ENCODE results near the gene SMKR1. TPM values are rescaled to one million over a fixed set of nuclear protein-coding genes. Genes with fewer than 3 reads are reported as not detected.

Gene SMKR1
- polyA plus RNA-seq, 3 donors = not detected

- no peak overlapping the region for H3K27ac ChIP-seq (ENCODE audit: low read depth in 1 of 2, low read length in 2 of 2)
- no peaks in the 10 kb centered on the region for H3K79me2 ChIP-seq (ENCODE audit: insufficient read depth, low read length)
- H3K27ac Mint-ChIP-seq = peak overlapping the region in 1 of 7 donors; percentile 47
- peaks cover 11 to 15% of the 10 kb centered on the region in 2 donors for H3K4me1 ChIP-seq (ENCODE audit: control insufficient read depth in 1 of 2, insufficient read depth in 2 of 2, low read length in 2 of 2)
- no peaks in the 10 kb centered on the region for H3K36me3 ChIP-seq (replicated peaks in 1 of 2; ENCODE audit: control insufficient read depth in 1 of 2, insufficient read depth in 2 of 2, low read length in 2 of 2)
- H3K27me3 ChIP-seq (ENCODE audit: control insufficient read depth in 2 of 2, insufficient read depth in 2 of 2, low read length in 2 of 2) = peaks cover 2 to 21% of the 10 kb centered on the region in 2 donors
- H3K9me3 Mint-ChIP-seq = peaks cover 0 to 5% (median 0%) of the 10 kb centered on the region in 7 donors
- no peaks in the 10 kb centered on the region for H3K9me3 ChIP-seq (replicated peaks in 1 of 2; ENCODE audit: control insufficient read depth in 1 of 2, insufficient read depth in 1 of 2, low read length in 2 of 2)
- no peak for TF ChIP-seq CTCF (IDR thresholded peaks at IDR 0.05)
- intact Hi-C loops (cut with micrococcal nuclease) = loop anchor here in 1 of 2 donors (10.0 kb wide), 1 partner anchor 112 kb away; the partner anchor contains the start of gene NRF1
- H3K4me2 ChIP-seq (replicated peaks; ENCODE audit: extremely low read depth, low read length, poor library complexity, severe bottlenecking) = peak overlapping the region; percentile 84
- H3K27me3 Mint-ChIP-seq (ENCODE audit: low read depth in 3 of 3) = peaks cover 24 to 40% (median 27%) of the 10 kb centered on the region in 3 donors
- H3K4me3 Mint-ChIP-seq = peak overlapping the region; percentile 67 to 68
- no peak for DNase-seq
- peaks cover 12% of the 10 kb centered on the region for H3K4me1 Mint-ChIP-seq
- H2AFZ ChIP-seq (ENCODE audit: insufficient read depth, low read depth, low read length, poor library complexity, severe bottlenecking) = peak overlapping the region; percentile 84
- 17% methylated on average over 57 of the region's 58 CpGs for WGBS (ENCODE audit: insufficient coverage)
- peak overlapping the region; percentile 43 to 74 (median 45) for H3K4me3 ChIP-seq (replicated peaks in 1 of 3; ENCODE audit: low read depth in 2 of 3, low read length in 3 of 3)
- peak overlapping the region; percentile 54 for H3K9ac ChIP-seq (ENCODE audit: insufficient read depth, low read length, poor library complexity, severe bottlenecking)
- no peaks in the 10 kb centered on the region for H4K20me1 ChIP-seq (ENCODE audit: insufficient read depth, low read length)
- peaks cover 0 to 8% of the 10 kb centered on the region in 2 donors for H3K36me3 Mint-ChIP-seq
Measured at GRCh38 chr7:129502708-129503685, 666 bp downstream of the SMKR1 start.

- peaks cover 11 to 15% of the 10 kb centered on the region in 2 donors for H3K4me1 ChIP-seq (ENCODE audit: control insufficient read depth in 1 of 2, insufficient read depth in 2 of 2, low read length in 2 of 2)
- intact Hi-C loops (cut with micrococcal nuclease) = loop anchor here in 1 of 2 donors (10.0 kb wide), 1 partner anchor 111 kb away; the partner anchor contains the start of gene NRF1
- H3K9me3 ChIP-seq (replicated peaks in 1 of 2; ENCODE audit: control insufficient read depth in 1 of 2, insufficient read depth in 1 of 2, low read length in 2 of 2) = no peaks in the 10 kb centered on the region
- Mint-ChIP-seq H3K27ac (no peak overlapping the region), H3K4me3 (peak overlapping the region in 1 of 2 donors; percentile 67), H3K36me3 (peaks cover 0 to 8% of the 10 kb centered on the region in 2 donors), H3K27me3 (ENCODE audit: low read depth in 3 of 3) (peaks cover 24 to 40% (median 27%) of the 10 kb centered on the region in 3 donors), H3K4me1 (peaks cover 12% of the 10 kb centered on the region), H3K9me3 (peaks cover 0 to 5% (median 0%) of the 10 kb centered on the region in 7 donors)
- TF ChIP-seq CTCF (IDR thresholded peaks at IDR 0.05) = no peak
- H3K9ac ChIP-seq (ENCODE audit: insufficient read depth, low read length, poor library complexity, severe bottlenecking) = no peak overlapping the region
- no peaks in the 10 kb centered on the region for H3K36me3 ChIP-seq (replicated peaks in 1 of 2; ENCODE audit: control insufficient read depth in 1 of 2, insufficient read depth in 2 of 2, low read length in 2 of 2)
- no peak overlapping the region for H3K4me2 ChIP-seq (replicated peaks; ENCODE audit: extremely low read depth, low read length, poor library complexity, severe bottlenecking)
- peaks cover 2 to 21% of the 10 kb centered on the region in 2 donors for H3K27me3 ChIP-seq (ENCODE audit: control insufficient read depth in 2 of 2, insufficient read depth in 2 of 2, low read length in 2 of 2)
- H3K79me2 ChIP-seq (ENCODE audit: insufficient read depth, low read length) = no peaks in the 10 kb centered on the region
- no peak overlapping the region for H3K4me3 ChIP-seq (replicated peaks in 1 of 3; ENCODE audit: low read depth in 2 of 3, low read length in 3 of 3)
- no peak overlapping the region for H3K27ac ChIP-seq (ENCODE audit: low read depth in 1 of 2, low read length in 2 of 2)
- no peak overlapping the region for H2AFZ ChIP-seq (ENCODE audit: insufficient read depth, low read depth, low read length, poor library complexity, severe bottlenecking)
- DNase-seq = no peak
- WGBS (ENCODE audit: insufficient coverage) = 97% methylated on average over 7 of the region's 8 CpGs
- no peaks in the 10 kb centered on the region for H4K20me1 ChIP-seq (ENCODE audit: insufficient read depth, low read length)
Measured at GRCh38 chr7:129503725-129504124, 1.4 kb downstream of the SMKR1 start.
